HEK293 (cell line): ENCODE measurements around the gene TOMM6.

Source experiments
- CTCF ChIA-PET: fragments of 350-600 bp; formaldehyde crosslinking; extraction: SDS; loops from one replicate; lab custom pipeline; 2021; ENCODE audit warnings: antibody characterized with exemption; lab: Yijun Ruan, JAX
- POLR2A ChIA-PET: fragments of 300-600 bp; formaldehyde crosslinking; extraction: SDS; loops from one replicate; lab custom pipeline; 2020; ENCODE audit warnings: antibody characterized with exemption, inconsistent platforms; lab: Yijun Ruan, JAX
- H3K27ac ChIP-seq: fragments of 200-500 bp; sonication (Bioruptor generic); 2 replicates; pipeline ENCODE4 v1.5.1; 2014; ENCODE audit warnings: low read depth, low read length, control low read depth, inconsistent platforms; ENCODE audit errors: extremely low read depth
- H3K36me3 ChIP-seq, 2 experiments: fragments of 200-500 bp in 1 of 2; sonication (Bioruptor generic) in 1 of 2; 1 replicate in 1 of 2; 2 replicates in 1 of 2; pipeline ENCODE4 v1.5.1; 2014 to 2017; ENCODE audit warnings: inconsistent platforms in 2 of 2, low read length in 2 of 2; ENCODE audit not compliant: control insufficient read depth in 2 of 2, insufficient read depth in 1 of 2
- H3K4me1 ChIP-seq: fragments of 200-500 bp; sonication (Bioruptor generic); 2 replicates; pipeline ENCODE4 v1.5.1; 2014; ENCODE audit warnings: mild to moderate bottlenecking, low read length, inconsistent platforms; ENCODE audit not compliant: control insufficient read depth, insufficient read depth
- H3K4me3 ChIP-seq: 2 replicates; pipeline ENCODE4 v1.5.1; 2011; ENCODE audit warnings: low read depth, mild to moderate bottlenecking, control low read depth, low read length, moderate library complexity
- H3K9me3 ChIP-seq: fragments of 200-500 bp; sonication (Bioruptor generic); 2 replicates; pipeline ENCODE4 v1.5.1; 2014; ENCODE audit warnings: low read depth, low read length, inconsistent platforms; ENCODE audit not compliant: control insufficient read depth, insufficient read depth
- GLIS2 ChIP-seq: fragments of 450-650 bp; formaldehyde crosslinking; IDR thresholded peaks from 2 replicates; pipeline ENCODE4 v1.5.1; 2016; ENCODE audit warnings: missing biosample characterization, missing genetic modification characterization
- KLF10 ChIP-seq: fragments of 450-650 bp; IDR thresholded peaks from 2 replicates; pipeline ENCODE4 v1.5.1; 2018; ENCODE audit warnings: missing biosample characterization, mild to moderate bottlenecking, missing genetic modification characterization
- KLF7 ChIP-seq: fragments of 450-650 bp; formaldehyde crosslinking; IDR thresholded peaks from 2 replicates; pipeline ENCODE4 v1.5.1; 2016; ENCODE audit warnings: missing biosample characterization, missing genetic modification characterization, borderline replicate concordance
- KLF9 ChIP-seq: fragments of 450-650 bp; formaldehyde crosslinking; IDR thresholded peaks from 2 replicates; pipeline ENCODE4 v1.5.1; 2016; ENCODE audit warnings: missing biosample characterization, missing genetic modification characterization, low read depth
- MZF1 ChIP-seq: fragments of 450-650 bp; formaldehyde crosslinking; IDR thresholded peaks from 2 replicates; pipeline ENCODE4 v1.5.1; 2017; ENCODE audit warnings: missing biosample characterization, missing genetic modification characterization, borderline replicate concordance
- OSR2 ChIP-seq: fragments of 450-650 bp; formaldehyde crosslinking; IDR thresholded peaks from 2 replicates; pipeline ENCODE4 v1.5.1; 2016; ENCODE audit warnings: missing biosample characterization, missing genetic modification characterization
- PRDM4 ChIP-seq: fragments of 450-650 bp; formaldehyde crosslinking; IDR thresholded peaks from 2 replicates; pipeline ENCODE4 v1.5.1; 2017; ENCODE audit warnings: missing biosample characterization, missing genetic modification characterization
- SP3 ChIP-seq: fragments of 450-650 bp; formaldehyde crosslinking; IDR thresholded peaks from 2 replicates; pipeline ENCODE4 v1.5.1; 2016; ENCODE audit warnings: missing biosample characterization, missing genetic modification characterization
- WT1 ChIP-seq: fragments of 450-650 bp; formaldehyde crosslinking; IDR thresholded peaks from 2 replicates; pipeline ENCODE4 v1.5.1; 2016; ENCODE audit warnings: missing biosample characterization, missing genetic modification characterization
- YY2 ChIP-seq: fragments of 450-650 bp; formaldehyde crosslinking; IDR thresholded peaks from 2 replicates; pipeline ENCODE4 v1.5.1; 2016; ENCODE audit warnings: missing biosample characterization, missing genetic modification characterization
- ZBTB1 ChIP-seq: fragments of 450-650 bp; formaldehyde crosslinking; IDR thresholded peaks from 2 replicates; pipeline ENCODE4 v1.5.1; 2016; ENCODE audit warnings: missing biosample characterization, missing genetic modification characterization
- ZBTB17 ChIP-seq: fragments of 450-650 bp; formaldehyde crosslinking; IDR thresholded peaks from 2 replicates; pipeline ENCODE4 v1.5.1; 2016; ENCODE audit warnings: missing biosample characterization, missing genetic modification characterization
- ZFHX2 ChIP-seq: fragments of 450-650 bp; formaldehyde crosslinking; conservative IDR thresholded peaks from 2 replicates; pipeline ENCODE4 v1.5.1; 2016; ENCODE audit warnings: missing biosample characterization, missing genetic modification characterization
- ZFP37 ChIP-seq: fragments of 450-650 bp; formaldehyde crosslinking; IDR thresholded peaks from 2 replicates; pipeline ENCODE4 v1.5.1; 2016; ENCODE audit warnings: missing biosample characterization, missing genetic modification characterization
- ZFP41 ChIP-seq: fragments of 450-650 bp; formaldehyde crosslinking; IDR thresholded peaks from 2 replicates; pipeline ENCODE4 v1.5.1; 2016; ENCODE audit warnings: missing biosample characterization, missing genetic modification characterization, borderline replicate concordance
- ZIC2 ChIP-seq: fragments of 450-650 bp; formaldehyde crosslinking; IDR thresholded peaks from 2 replicates; pipeline ENCODE4 v1.5.1; 2016; ENCODE audit warnings: missing biosample characterization, missing genetic modification characterization
- ZNF146 ChIP-seq: fragments of 450-650 bp; formaldehyde crosslinking; IDR thresholded peaks from 2 replicates; pipeline ENCODE4 v1.5.1; 2016; ENCODE audit warnings: missing biosample characterization, missing genetic modification characterization
- ZNF174 ChIP-seq: fragments of 450-650 bp; formaldehyde crosslinking; IDR thresholded peaks from 2 replicates; pipeline ENCODE4 v1.5.0; 2017; ENCODE audit warnings: missing biosample characterization, mild to moderate bottlenecking, missing genetic modification characterization
- ZNF175 ChIP-seq: fragments of 450-650 bp; formaldehyde crosslinking; IDR thresholded peaks from 2 replicates; pipeline ENCODE4 v1.5.1; 2016; ENCODE audit warnings: missing biosample characterization, missing genetic modification characterization
- ZNF184 ChIP-seq: fragments of 450-650 bp; IDR thresholded peaks from 2 replicates; pipeline ENCODE4 v1.5.1; 2018; ENCODE audit warnings: missing biosample characterization, mild to moderate bottlenecking, missing genetic modification characterization
- ZNF2 ChIP-seq: fragments of 450-650 bp; formaldehyde crosslinking; IDR thresholded peaks from 2 replicates; pipeline ENCODE4 v1.5.1; 2016; ENCODE audit warnings: missing biosample characterization, missing genetic modification characterization
- ZNF394 ChIP-seq: fragments of 450-650 bp; formaldehyde crosslinking; IDR thresholded peaks from 2 replicates; pipeline ENCODE4 v1.5.1; 2016; ENCODE audit warnings: missing biosample characterization, missing genetic modification characterization, mild to moderate bottlenecking, moderate library complexity, borderline replicate concordance
- ZNF580 ChIP-seq: fragments of 450-650 bp; formaldehyde crosslinking; IDR thresholded peaks from 2 replicates; pipeline ENCODE4 v1.5.1; 2016; ENCODE audit warnings: missing biosample characterization, missing genetic modification characterization
- ZNF660 ChIP-seq: fragments of 450-650 bp; IDR thresholded peaks from 2 replicates; pipeline ENCODE4 v1.5.1; 2018; ENCODE audit warnings: missing biosample characterization, mild to moderate bottlenecking, missing genetic modification characterization
- ZNF76 ChIP-seq: fragments of 450-650 bp; formaldehyde crosslinking; IDR thresholded peaks from 2 replicates; pipeline ENCODE4; 2016; ENCODE audit warnings: low read depth, missing biosample characterization, missing genetic modification characterization, borderline replicate concordance
- ZNF843 ChIP-seq: fragments of 450-650 bp; formaldehyde crosslinking; IDR thresholded peaks from 2 replicates; pipeline ENCODE4 v1.5.1; 2016; ENCODE audit warnings: missing biosample characterization, missing genetic modification characterization
- ZXDB ChIP-seq: fragments of 450-650 bp; formaldehyde crosslinking; IDR thresholded peaks from 2 replicates; pipeline ENCODE4 v1.5.1; 2016; ENCODE audit warnings: missing biosample characterization, missing genetic modification characterization
- TF ChIP-seq, protein P1 (sequence below): fragments of 450-650 bp; IDR thresholded peaks from 2 replicates; pipeline ENCODE4 v1.5.1; 2018; ENCODE audit warnings: missing biosample characterization, missing genetic modification characterization
- TF ChIP-seq, protein P2 (sequence below): IDR thresholded peaks from 2 replicates; pipeline ENCODE4 v1.6.1; 2011; ENCODE audit warnings: mild to moderate bottlenecking, low read depth, low read length, borderline replicate concordance
- TF ChIP-seq, protein P3 (sequence below): sonication (generic); formaldehyde crosslinking; IDR thresholded peaks from 2 replicates; pipeline ENCODE4 v1.8.1; 2022; ENCODE audit warnings: mild to moderate bottlenecking, moderate library complexity, missing genetic modification reagents

The TOMM6 gene

DNA sequence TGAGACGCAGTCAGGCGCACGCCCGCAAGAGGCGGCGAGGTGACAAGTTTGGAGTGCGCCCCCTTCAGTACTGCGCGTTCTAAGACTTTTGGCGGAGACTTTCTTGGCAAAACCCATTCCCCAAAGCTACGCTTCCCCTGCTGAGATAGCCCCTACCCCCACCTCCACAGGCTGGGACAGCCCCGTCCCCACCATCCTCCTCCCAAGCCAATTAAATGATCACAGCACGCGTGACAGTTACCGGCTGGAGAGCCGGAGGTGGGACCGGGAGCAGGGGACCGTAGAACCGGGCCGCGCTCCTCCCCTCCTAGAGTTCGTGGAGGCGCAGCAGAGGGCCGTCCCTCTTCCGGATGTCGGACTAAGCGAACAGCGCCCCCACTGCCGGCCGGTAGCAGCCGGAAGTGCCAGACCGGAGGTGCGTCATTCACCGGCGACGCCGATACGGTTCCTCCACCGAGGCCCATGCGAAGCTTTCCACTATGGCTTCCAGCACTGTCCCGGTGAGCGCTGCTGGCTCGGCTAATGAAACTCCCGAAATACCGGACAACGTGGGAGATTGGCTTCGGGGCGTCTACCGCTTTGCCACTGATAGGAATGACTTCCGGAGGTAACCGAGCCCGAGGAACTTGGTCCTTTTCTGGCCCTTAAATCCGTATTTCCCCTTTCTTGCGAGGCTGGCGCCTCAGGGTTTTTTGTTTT, at the start of gene TOMM6:
Gene TOMM6, plus strand, starts transcription at position 476 of the 699 bp plus-strand sequence. Its CDS starts 4 bp downstream, at position 480.
- Histone ChIP-seq H3K4me3 (peak within 1 kb of the TSS; percentile 67), H3K4me1 (no peaks in the 10 kb centered on the region; the same call in 1 of the 2 replicates), H3K36me3 (peaks cover 11 to 47% of the 10 kb centered on the region in 2 experiments), H3K27ac (peak within 1 kb of the TSS; percentile 67), H3K9me3 (no peaks in the 10 kb centered on the region)
- ChIA-PET CTCF (interaction anchor here (0.5 to 10.9 kb wide), 70 partner anchors 10 to 951 kb away, joined by 3 to 192 read pairs (median 4); partner anchors contain the start of genes BYSL, MED20, TAF8 and TFEB), POLR2A (interaction anchor here (0.6 to 4.3 kb wide), 19 partner anchors 9 to 1092 kb away, joined by 3 to 34 read pairs (median 4); partner anchors contain the start of genes BYSL, MED20, RPL7L1 and TAF8)
- TF ChIP-seq KLF9 (tag by site-specific recombination) (peak; percentile 67), ZFHX2 (tag by site-specific recombination) (peak; percentile 21; the same call in 1 of the 2 replicates), ZFP37 (tag by site-specific recombination) (peak; percentile 66; the same call in 1 of the 2 replicates), ZNF2 (tag by site-specific recombination) (peak; percentile 69; the same call in 1 of the 2 replicates), OSR2 (peak; percentile 77), GLIS2 (tag by site-specific recombination) (peak; percentile 51), ZNF580 (0 out of 2 replicates have a peak, but pooled peaks have one; percentile 77), ZNF76 (tag by site-specific recombination) (peak; percentile 82), ZNF146 (tag by site-specific recombination) (peak; percentile 41; the same call in 1 of the 2 replicates), KLF10 (tag by site-specific recombination) (peak; percentile 71; the same call in 1 of the 2 replicates), ZBTB1 (tag by site-specific recombination) (peak; percentile 96), ZBTB17 (tag by site-specific recombination) (no peak; the same call in 1 of the 2 replicates), ZNF184 (0 out of 2 replicates have a peak, but pooled peaks have one; percentile 8), SP3 (tag by site-specific recombination) (peak; percentile 85), ZNF394 (tag by site-specific recombination) (peak; percentile 69; the same call in 1 of the 2 replicates), ZNF175 (tag by site-specific recombination) (no peak), YY2 (tag by site-specific recombination) (peak; percentile 93), ZNF843 (peak; percentile 61; the same call in 1 of the 2 replicates), PRDM4 (tag by site-specific recombination) (peak; percentile 18; the same call in 1 of the 2 replicates), WT1 (tag by site-specific recombination) (0 out of 2 replicates have a peak, but pooled peaks have one; percentile 42), ZNF660 (tag by site-specific recombination) (peak; percentile 94), ZIC2 (tag by site-specific recombination) (no peak), ZFP41 (no peak), KLF7 (tag by site-specific recombination) (0 out of 2 replicates have a peak, but pooled peaks have one; percentile 23), ZNF174 (tag by site-specific recombination) (no peak), MZF1 (tag by site-specific recombination) (peak; percentile 67), ZXDB (tag by site-specific recombination) (peak; percentile 85)
- TF ChIP-seq, protein P1, sequence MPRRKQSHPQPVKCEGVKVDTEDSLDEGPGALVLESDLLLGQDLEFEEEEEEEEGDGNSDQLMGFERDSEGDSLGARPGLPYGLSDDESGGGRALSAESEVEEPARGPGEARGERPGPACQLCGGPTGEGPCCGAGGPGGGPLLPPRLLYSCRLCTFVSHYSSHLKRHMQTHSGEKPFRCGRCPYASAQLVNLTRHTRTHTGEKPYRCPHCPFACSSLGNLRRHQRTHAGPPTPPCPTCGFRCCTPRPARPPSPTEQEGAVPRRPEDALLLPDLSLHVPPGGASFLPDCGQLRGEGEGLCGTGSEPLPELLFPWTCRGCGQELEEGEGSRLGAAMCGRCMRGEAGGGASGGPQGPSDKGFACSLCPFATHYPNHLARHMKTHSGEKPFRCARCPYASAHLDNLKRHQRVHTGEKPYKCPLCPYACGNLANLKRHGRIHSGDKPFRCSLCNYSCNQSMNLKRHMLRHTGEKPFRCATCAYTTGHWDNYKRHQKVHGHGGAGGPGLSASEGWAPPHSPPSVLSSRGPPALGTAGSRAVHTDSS (tag by site-specific recombination), result no peak
- TF ChIP-seq, protein P2, sequence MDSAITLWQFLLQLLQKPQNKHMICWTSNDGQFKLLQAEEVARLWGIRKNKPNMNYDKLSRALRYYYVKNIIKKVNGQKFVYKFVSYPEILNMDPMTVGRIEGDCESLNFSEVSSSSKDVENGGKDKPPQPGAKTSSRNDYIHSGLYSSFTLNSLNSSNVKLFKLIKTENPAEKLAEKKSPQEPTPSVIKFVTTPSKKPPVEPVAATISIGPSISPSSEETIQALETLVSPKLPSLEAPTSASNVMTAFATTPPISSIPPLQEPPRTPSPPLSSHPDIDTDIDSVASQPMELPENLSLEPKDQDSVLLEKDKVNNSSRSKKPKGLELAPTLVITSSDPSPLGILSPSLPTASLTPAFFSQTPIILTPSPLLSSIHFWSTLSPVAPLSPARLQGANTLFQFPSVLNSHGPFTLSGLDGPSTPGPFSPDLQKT, result peak; percentile 76; the same call in 1 of the 2 replicates
- TF ChIP-seq, protein P3, sequence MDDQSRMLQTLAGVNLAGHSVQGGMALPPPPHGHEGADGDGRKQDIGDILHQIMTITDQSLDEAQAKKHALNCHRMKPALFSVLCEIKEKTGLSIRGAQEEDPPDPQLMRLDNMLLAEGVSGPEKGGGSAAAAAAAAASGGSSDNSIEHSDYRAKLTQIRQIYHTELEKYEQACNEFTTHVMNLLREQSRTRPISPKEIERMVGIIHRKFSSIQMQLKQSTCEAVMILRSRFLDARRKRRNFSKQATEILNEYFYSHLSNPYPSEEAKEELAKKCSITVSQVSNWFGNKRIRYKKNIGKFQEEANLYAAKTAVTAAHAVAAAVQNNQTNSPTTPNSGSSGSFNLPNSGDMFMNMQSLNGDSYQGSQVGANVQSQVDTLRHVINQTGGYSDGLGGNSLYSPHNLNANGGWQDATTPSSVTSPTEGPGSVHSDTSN, result peak; percentile 90
